Measurements from ENCODE around the gene ITGA6. TPM values are rescaled to one million over a fixed set of nuclear protein-coding genes. Genes with fewer than 3 reads are reported as not detected.

ITGA6 gene
- total RNA-seq, 1 donor from 2014 or later = 40.7 TPM

GRCh38 chr2:172448544-172449267, 21.3 kb downstream of the ITGA6 start:
- no peak overlapping the region for H3K27ac ChIP-seq
- no peaks in the 10 kb centered on the region for H3K4me1 ChIP-seq
- no peaks in the 10 kb centered on the region for H3K36me3 ChIP-seq
- TF ChIP-seq CTCF (IDR thresholded peaks at IDR 0.05) = no peak
- no peaks in the 10 kb centered on the region for H3K9me3 ChIP-seq
- no peak for DNase-seq (ENCODE audit: low spot score in 2 of 2)
- no peak overlapping the region for H3K4me3 ChIP-seq
- intact Hi-C loops (cut with DNase I) = no loop called here
- H3K27me3 ChIP-seq = no peaks in the 10 kb centered on the region

GRCh38 chr2:172449911-172450550, 22.6 kb downstream of the ITGA6 start:
- no peak overlapping the region for H3K27ac ChIP-seq
- intact Hi-C loops (cut with DNase I) = no loop called here
- no peaks in the 10 kb centered on the region for H3K4me1 ChIP-seq
- no peak for TF ChIP-seq CTCF (IDR thresholded peaks at IDR 0.05)
- no peak for DNase-seq (ENCODE audit: low spot score in 2 of 2)
- H3K27me3 ChIP-seq = no peaks in the 10 kb centered on the region
- no peak overlapping the region for H3K4me3 ChIP-seq
- no peaks in the 10 kb centered on the region for H3K9me3 ChIP-seq
- no peaks in the 10 kb centered on the region for H3K36me3 ChIP-seq

GRCh38 chr2:172451923-172452322, 24.5 kb downstream of the ITGA6 start:
- no peaks in the 10 kb centered on the region for H3K9me3 ChIP-seq
- no peak for TF ChIP-seq CTCF (IDR thresholded peaks at IDR 0.05)
- DNase-seq (ENCODE audit: low spot score in 2 of 2) = no peak
- intact Hi-C loops (cut with DNase I) = no loop called here
- no peaks in the 10 kb centered on the region for H3K4me1 ChIP-seq
- no peaks in the 10 kb centered on the region for H3K36me3 ChIP-seq
- no peak overlapping the region for H3K27ac ChIP-seq
- H3K27me3 ChIP-seq = no peaks in the 10 kb centered on the region
- no peak overlapping the region for H3K4me3 ChIP-seq

GRCh38 chr2:172452845-172453244, 25.5 kb downstream of the ITGA6 start:
- intact Hi-C loops (cut with DNase I) = no loop called here
- H3K27ac ChIP-seq = no peak overlapping the region
- H3K4me1 ChIP-seq = no peaks in the 10 kb centered on the region

GRCh38 chr2:172454404-172455120, 27.2 kb downstream of the ITGA6 start:
- no peaks in the 10 kb centered on the region for H3K4me1 ChIP-seq
- H3K27ac ChIP-seq = no peak overlapping the region
- no peaks in the 10 kb centered on the region for H3K27me3 ChIP-seq
- intact Hi-C loops (cut with DNase I) = no loop called here
- H3K4me3 ChIP-seq = no peak overlapping the region
- TF ChIP-seq CTCF (IDR thresholded peaks at IDR 0.05) = no peak
- DNase-seq (ENCODE audit: low spot score in 2 of 2) = no peak
- H3K9me3 ChIP-seq = no peaks in the 10 kb centered on the region
- H3K36me3 ChIP-seq = no peaks in the 10 kb centered on the region

More at GRCh38 chr2:172452845-172453244, 25.5 kb downstream of the ITGA6 start:
- TF ChIP-seq CTCF (IDR thresholded peaks at IDR 0.05) = no peak
- Histone ChIP-seq H3K9me3 (no peaks in the 10 kb centered on the region), H3K36me3 (no peaks in the 10 kb centered on the region), H3K4me3 (no peak overlapping the region), H3K27me3 (no peaks in the 10 kb centered on the region)
- DNase-seq (ENCODE audit: low spot score in 2 of 2) = no peak

Data from ascending aorta (tissue), 2 donors.